Amniotic stem cell (primary cell): ENCODE measurements around the gene PGM2.
A peak's percentile ranks its signal among the peaks of the same experiment; 100 is the strongest.
"Not testable (repeated sequence)": the region's sequence is repeated elsewhere in the genome, so short reads cannot be mapped to it uniquely, and the experiment has no call there.

Experiments
- DNase-seq: peaks from one replicate; lab custom pipeline; 2025; lab: John Stamatoyannopoulos, UW

Gene PGM2

DNA sequence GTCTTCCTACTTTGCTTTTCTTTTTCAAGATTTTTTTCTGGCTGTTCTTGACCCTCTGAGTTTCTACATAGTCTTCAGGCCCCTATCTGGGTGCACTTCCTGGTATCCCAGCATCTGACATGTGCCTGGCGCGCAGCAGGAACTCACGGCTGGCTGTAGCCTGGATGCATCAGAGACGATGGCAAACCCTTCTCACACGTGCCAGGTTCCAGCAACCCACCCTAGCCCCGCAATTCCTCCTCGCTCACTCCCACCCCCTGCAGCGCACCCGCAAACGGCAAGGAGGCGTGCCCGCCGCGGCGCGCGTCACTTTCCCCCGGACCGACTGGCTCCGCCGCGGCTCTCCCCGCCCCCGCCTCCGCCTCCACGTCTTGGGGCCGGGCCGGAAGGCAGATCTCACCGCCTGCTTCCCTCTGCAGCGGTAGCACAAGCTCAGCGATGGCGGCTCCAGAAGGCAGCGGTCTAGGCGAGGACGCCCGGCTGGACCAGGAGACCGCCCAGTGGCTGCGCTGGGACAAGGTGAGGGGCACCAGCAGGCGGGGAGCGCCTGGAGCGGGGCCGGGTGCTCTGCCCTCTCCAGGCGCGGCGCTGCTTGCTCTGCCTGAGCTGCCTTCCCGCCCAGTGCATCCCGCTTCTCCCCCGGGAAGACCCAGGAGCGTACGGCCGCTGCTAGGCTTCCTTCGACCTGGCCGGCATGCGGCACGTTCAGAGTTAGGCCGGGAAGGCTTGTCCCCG, at the start of gene PGM2:
PGM2 (plus strand) TSS at position 392 of the 735 bp plus-strand sequence; CDS start at position 439, 47 bp downstream.
- peak; percentile 60 for DNase-seq

DNA sequence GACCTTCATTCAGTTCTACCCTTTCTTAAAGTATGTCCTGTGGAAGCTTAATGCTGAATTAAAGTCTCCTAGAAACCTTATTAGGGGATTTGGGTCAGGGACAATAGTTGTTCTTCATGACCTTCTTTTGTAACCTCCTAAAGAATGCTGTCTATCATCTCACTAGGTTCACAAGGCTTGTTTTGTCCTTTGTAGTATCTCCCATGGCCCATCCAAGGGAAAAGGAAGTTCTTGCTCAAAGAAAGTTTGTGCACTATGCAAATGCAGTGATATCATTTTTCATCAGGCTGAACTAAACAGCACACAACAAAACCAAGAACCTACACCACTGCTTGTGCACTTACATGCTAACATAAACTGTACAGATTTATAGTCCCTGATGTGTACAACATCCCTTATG, 46.6 kb upstream of the PGM2 start:
- DNase-seq = no peak

DNA sequence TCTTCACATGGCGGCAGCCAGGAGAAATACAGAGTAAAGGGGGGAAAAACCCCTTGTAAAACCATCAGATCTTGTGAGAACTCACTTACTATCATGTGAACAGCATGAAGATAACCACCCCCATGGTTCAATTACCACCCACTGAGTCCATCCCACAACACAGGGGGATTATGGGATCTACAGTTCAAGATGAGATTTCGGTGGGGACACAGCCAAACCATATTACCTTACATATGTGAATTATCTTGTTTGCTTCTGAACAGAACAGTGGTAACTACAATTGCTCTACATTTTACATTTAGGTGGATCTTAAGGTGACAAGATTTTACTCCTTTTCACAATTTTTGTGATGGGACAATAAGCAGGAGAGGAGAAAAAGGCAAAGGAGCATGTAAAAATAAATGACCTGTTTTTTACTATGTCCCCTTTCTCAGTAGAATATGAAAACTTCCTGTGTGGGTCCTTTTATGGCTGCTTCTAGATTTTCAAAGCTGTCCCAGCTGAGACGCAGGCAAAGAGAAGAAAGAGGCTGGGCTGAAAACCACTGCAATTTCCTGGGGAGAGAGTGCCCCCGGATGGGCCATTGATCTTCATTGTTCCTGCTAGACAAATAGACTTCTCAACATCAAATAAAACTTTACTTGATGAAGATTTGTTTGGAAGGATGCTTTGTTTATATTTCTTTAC, 45.9 kb upstream of the PGM2 start:
- DNase-seq = no peak

DNA sequence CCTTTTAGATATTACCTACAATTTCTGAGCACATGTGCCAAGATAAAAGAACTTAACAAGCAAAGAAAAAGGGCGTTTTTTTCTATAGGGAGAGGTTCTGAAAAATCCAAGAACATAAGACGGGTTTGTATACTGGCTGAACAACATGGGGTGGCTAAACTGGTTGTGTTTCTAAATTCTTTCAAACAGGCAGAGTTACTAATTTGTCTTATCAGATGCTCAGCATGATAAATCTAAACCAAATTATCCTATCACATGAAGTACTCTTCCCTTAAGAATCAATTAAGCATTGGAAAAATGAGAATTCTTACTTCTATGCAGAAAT, 45.4 kb upstream of the PGM2 start:
- DNase-seq = no peak

DNA sequence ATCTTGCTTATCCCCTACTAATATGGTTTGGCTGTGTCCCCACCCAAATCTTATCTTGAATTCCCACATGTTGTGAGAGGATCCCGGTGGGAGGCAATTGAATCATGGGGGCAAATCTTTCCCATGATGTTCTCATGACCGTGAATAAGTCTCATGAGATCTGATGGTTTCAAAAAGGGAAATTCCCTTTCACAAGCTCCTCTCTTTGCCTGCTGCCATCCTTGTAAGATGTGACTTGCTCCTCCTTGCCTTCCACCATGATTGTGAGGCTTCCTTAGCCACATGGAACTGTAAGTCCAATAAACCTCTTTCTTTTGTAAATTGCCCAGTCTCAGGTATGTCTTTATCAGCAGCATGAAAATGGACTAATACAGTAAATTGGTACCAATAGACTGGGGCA, 40.2 kb upstream of the PGM2 start:
- not testable (repeated sequence) for DNase-seq

DNA sequence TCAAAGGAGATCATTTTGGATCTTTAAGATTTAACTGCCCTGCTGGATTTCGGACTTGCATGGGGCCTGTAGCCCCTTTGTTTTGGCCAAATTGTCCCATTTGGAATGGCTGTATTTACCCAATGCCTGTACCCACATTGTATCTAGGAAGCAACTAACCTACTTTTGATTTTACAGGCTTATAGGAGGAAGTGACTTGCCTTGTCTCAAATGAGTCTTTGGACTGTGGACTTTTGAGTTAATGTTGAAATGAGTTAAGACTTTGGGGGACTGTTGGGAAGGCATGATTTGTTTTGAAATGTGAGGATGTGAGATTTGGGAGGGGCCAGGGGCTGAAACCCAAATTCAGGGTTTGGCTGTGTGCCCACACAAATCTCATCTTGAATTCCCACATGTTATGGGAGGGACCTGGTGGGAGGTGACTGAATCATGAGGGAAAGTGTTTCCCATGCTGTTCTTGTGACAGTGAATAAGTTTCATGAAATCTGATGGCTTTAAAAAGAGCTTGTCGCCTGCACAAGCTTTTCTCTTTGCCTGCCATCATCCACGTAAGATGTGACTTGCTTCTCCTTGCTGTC, 38.5 kb upstream of the PGM2 start:
- DNase-seq = not testable (repeated sequence)

DNA sequence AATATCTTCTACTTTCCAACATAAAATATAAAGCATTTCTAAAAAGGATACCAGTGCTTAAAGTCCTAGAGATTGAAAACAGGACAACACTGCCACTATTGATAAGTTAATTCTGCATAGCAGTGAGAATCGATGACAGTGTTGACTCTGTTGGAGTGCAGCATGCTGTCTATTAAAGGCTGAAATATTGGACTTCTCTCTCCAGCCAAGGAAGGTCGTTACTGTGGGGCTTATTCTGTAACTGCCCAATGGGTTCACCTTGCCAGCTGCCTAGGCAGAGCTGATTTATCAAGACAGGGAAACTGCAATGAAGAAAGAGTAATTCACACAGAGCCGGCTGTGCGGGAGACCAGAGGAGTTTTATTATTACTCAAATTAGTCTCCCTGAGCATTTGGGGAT, 37.7 kb upstream of the PGM2 start:
- DNase-seq = no peak

DNA sequence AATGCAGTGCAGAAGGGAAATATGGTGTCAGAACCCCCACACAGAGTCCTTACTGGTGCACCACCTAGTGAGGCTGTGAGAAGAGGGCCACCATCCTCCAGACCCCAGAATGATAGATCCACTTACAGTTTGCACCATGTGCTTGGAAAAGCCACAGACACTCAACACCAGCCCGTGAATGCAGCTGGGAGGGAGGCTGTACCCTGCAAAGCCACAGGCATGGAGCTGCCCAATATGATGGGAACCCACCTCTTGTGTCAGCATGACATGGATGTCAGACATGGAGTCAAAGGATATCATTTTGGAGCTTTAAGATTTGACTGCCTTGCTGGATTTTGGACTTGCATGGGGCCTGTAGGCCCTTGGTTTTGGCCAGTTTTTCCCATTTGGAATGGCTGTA, 34.2 kb upstream of the PGM2 start:
- DNase-seq = no peak

DNA sequence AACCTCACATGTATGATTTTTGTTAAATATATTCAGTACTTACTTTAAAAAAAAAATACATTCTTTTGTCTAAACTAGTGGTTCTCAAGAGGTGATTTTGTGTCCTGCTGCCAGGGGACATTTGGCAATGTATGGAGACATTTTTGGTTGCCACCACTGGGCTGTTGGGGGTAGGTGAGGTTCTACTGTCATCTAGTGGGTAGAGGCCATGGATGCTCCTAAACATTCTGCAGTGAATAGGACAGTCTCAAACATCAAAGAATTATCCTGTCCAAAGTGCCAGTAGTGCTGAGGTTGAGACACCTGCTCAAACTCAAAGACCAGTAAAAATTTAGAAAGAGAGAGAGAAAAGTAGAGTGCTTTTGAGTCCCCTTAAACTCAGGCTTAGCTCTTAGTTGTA, 32.9 kb upstream of the PGM2 start:
- DNase-seq = no peak

DNA sequence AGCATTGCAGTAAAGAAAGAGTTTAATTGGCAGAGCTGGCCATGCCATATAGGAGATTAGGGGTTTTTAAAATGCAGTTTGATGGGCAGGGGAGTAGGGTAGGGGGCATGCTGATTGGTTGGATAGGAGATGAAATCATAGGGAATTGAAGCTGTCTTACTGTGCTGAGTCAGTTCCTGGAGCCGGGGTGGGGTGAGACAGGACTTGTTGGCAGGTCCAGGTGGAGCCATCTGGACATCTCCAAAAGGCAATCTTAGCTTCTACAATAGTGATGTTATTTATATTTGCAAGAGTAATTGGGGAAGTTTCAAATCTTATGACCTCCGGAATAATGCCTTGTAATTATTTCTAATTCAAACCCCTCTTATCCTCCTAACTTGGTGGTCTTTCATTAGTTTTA, 32.4 kb upstream of the PGM2 start:
- DNase-seq = no peak

DNA sequence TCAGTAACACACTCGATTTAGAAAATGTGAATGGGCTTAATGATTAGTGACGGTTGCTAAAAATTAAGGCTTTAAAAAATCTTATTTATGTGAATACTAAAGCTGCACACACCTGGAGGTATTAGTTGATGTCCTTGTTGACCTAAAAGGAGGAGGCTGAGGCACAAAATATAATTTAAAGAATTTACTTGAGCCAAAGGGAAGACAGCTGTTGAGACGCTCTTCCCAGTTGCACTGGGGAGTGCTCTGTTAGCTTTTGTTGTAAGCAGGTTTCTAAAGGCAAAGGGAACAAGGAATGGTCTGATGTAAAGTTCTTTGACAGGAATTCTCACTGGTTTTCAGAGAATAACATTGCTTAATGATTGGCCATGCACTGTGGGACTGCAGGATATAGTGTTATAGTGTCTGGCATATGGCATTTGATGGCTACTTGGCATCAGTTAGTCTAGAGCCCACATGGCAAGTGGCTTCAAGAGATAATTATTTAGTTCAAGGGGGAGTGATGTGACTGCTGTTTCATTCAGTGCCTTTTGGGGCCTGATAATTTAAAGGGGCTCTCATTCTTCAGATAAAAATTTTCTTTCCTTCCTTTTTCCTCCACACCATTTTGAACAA, 30.8 kb upstream of the PGM2 start:
- no peak for DNase-seq

DNA sequence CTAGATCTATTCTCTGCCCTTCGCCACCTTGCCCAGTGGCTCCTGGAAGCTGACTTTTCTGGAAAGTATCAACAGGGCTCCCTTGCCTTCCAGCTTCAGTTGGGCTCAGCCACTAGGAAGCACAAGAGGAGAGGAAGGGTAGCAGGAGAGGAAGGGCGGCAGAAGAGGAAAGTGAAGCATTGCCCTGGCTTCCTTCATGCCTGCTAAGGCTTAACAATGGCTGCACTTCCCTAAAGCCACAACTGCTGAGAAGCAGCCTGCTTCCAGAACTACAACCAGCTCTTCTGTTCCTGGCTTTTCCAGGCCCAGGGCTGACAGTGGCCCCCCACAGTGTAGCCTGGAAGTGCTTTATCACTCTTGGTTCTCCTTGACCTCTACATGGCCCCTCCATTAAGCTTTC, 29.1 kb upstream of the PGM2 start:
- no peak for DNase-seq

DNA sequence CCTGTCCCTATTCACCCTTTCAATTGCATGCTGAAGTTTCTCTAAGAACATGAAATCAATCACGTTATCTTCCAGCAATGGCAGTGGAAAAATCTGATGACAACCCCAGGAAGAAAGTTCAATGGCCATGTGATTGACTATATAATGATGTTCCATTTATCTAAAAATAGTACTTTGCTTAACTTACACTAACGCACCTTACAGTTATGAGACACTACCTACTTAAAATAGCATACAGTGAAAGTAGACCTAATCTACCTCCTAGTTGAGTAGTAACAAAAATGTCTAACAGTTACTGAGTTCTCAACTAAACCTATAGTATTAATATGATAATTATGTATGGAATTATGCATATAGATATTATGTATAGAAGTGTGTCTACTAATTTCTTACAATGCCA, 28.6 kb upstream of the PGM2 start:
- no peak for DNase-seq

DNA sequence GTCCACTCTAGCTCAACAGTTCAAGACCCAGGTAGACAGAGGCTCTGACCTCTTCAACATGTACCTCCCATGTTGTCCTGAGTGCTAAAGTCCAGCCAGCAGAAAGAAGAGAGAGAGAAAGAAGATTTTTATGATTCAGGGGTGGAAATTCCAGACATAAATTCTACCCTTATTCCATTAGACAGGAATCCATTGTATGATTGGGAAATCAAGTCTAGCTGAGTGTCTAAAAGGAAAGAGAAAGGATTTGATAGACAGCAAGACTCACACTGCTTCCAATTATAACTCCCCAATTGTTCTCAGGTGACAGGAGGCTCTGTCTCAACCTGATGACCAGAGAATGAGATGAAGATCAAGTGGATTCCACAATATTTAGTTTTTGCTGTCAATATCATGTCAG, 27.9 kb upstream of the PGM2 start:
- no peak for DNase-seq

DNA sequence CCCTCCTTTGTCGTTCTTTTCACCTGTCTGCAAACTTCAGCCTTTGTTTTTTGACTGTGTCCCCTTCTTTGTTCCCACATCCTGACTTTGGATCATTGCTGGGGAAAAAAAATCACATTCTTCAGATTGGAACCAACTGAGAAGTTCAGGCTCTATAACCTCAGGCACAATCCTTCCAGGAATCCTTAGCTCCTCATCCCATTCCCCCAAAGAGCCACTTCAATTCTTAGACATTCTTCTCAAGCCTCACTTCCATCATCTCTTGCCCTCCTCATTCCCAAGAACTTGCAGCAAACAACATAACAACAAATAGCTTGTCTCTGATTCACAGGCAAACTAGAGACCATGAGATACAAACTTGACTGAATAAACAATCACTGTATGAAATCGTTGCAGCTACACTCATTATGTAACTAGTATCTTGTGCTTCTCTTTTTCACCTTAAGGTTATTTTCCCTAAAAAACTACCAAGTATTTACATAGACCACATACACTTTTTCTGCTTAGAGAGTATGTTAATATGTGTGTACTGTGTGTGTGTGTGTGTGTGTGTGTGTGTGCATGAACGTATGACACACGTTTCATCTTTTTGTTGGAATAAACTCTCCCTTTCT, 26.4 kb upstream of the PGM2 start:
- DNase-seq = no peak

DNA sequence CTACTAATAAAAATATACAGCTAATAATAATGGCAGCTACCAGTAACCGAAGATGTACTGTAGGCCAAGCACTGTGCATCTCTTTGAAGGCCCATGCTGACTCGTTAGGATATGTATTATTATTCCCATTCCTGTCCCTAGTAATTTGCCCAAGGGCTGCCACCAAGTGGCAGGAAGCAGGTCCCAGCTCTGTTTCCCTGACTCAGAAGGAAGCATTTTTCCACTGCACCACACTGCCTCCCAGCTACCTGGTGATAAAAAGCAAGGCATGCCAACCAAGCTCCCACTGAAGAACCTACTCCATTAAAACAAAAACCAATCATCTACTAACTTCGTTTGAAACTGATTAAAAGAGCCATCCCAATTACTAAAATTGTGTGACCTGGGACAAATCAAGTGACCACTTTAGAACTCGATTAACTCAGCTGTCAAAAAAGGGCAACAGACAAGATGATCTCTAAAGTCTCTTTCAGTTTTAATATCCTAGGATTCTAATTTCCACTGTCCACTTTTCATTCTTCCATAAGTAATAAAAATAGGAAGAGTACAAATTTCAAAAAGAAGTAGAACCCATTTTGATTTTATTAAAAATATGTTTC, 24.3 kb upstream of the PGM2 start:
- peak; percentile 63 for DNase-seq

DNA sequence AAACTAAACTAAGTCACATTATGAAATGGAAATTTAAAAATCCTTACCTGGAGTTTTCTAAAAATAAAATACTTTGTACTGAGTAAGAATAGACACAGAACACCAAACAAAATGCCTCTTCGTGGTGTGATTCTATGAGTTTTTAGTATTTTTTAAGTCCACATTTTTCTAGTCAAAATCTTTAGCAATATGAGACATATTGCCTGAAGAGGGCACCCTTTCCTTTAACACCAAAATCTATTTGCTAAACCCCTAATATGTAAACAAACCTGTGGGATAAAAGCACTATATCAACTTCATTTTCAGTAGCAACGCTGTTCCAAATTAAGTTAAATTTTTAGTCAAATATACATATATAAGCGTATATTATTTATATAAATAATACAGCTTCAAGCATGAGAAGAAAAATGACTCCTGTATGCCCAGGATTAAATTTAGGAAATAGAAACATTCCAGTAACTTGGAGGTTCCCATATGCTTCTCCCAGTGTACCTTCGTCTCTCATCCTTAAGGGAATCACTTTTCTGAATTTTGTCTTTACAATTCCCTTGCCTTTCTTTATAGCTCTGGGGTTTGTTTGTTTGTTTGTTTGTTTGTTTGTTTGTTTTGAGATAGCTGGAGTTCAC, 23.0 kb upstream of the PGM2 start:
- DNase-seq = peak; percentile 35

DNA sequence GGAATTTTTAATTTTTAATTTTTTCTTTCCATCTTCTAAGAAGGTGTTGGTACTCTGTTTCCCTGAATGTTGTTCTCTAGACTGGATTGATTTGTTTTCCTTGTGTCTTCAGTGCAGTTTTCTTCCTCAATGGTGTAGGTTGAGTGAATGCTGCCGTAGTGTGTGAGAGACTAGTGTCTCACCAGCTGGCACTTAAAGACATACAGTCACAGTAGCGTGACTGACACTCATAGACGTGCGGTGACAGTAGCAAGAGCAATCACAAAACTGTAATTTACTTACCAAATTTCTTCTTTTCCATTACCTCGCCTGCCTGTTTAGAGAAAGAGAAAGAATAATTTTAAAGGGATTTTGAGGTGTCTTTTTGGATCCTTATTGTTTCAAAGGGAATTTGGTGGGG, 21.4 kb upstream of the PGM2 start:
- DNase-seq = no peak

DNA sequence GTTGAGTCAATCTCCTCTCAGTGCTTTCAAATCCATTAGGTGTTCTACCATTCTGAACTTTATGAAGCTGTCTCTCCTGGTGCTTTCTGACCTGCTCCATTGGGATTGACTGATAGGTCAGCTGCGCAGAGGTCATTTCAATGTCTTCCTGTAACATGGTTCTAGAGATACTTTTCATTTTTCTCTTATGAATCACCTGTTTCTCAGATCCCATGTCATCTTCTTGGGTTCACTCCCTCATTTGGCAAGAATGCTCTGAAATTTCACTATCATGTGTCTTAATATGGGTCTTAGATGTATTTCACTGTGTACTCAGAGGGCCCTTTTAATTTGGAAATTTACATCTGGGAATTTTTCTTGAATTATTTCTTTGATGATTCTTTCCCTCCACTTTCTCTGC, 13.8 kb upstream of the PGM2 start:
- no peak for DNase-seq

DNA sequence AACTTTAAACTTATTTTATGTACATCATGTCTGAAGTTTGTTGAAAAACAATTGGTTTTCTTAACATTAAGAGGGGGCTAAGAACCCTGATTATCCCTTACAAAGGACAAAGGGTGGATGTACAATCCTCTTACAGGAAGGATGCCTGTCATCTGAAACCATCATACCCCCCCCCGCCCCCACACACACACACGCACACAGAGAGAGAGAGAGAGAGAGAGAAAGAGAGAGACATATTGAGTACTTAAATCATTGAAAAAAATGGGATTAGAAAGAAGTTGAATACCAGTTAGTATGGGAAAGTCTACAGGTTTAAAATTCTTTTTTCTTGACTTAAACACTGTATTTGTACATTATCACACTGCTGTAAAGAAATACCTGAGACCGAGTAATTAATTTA, 10.9 kb upstream of the PGM2 start:
- no peak for DNase-seq

DNA sequence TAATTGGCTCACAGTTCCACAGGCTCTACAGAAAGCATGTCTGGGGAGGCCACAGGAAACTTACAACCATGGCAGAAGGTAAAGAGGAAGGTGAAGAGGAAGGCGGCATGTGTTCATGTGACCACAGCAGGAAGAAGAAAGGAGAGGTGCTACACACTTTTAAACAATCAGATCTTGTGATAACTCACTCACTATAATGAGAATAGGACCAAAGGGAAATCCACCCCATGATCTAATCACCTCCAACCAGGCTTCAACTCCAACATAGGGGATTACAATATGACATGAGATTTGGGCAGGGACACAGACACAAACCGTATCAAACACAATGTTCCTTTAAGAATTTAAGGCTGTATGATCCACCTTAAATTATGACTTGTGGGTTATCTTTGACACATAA, 10.5 kb upstream of the PGM2 start:
- DNase-seq = no peak

DNA sequence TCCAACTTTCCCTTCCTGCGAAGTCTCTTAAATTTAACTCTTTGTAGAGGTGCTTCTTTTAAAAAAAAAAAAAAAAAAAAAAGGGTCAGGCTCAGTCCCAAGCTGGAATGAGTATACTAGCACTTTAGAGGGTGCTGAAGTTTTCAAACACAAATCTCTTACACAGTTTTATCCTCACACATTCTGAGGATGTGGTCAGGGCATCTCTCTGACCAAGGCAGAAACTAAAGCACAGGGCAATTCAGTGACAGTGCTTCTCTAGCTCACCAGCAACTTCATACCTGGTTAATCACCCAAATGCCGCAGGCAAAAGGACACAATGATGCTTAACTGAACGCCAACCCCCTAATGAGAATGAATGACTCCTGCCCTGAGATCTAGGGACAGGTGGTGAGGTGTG, 9.8 kb upstream of the PGM2 start:
- DNase-seq = no peak
